Lower leg skin (tissue), 3 donors: ENCODE measurements around the gene LRP5.

Source experiments
- CTCF ChIP-seq, 3 donors: fragments of 450-650 bp; IDR thresholded peaks; one replicate each; pipeline ENCODE4 v1.5.1; 2016; ENCODE audit warnings: antibody characterized with exemption in 3 of 3, mild to moderate bottlenecking in 3 of 3, moderate library complexity in 2 of 3
- POLR2A ChIP-seq, 2 donors: fragments of 450-650 bp; IDR thresholded peaks; one replicate each; pipeline ENCODE4 v1.6.1; 2016 to 2017; ENCODE audit warnings: antibody characterized with exemption in 2 of 2, mild to moderate bottlenecking in 1 of 2, moderate library complexity in 1 of 2

- TF ChIP-seq CTCF (IDR thresholded peaks at IDR 0.05) (no peak), POLR2A (IDR thresholded peaks at IDR 0.05) (no peak)
These were observed 13.5 kb upstream of the LRP5 start for GRCh38 chr11:68298659-68299516.
